Right lobe of liver (tissue), 6 donors: ENCODE measurements around the gene ARFGAP1. TPM values are rescaled to one million over a fixed set of nuclear protein-coding genes. Genes with fewer than 3 reads are reported as not detected.

Experiments used
- ATAC-seq, 4 donors: fragments of 200-7000 bp; cut with Tn5 transposase; one replicate each; pipeline ENCODE4 v1.9.1; 2020; ENCODE audit warnings: mild to moderate bottlenecking in 4 of 4, moderate library complexity in 4 of 4
- DNase-seq, 3 donors: peaks; one replicate each; pipeline ENCODE4 v3.0.0-alpha.2; 2020
- H3K27ac ChIP-seq, 3 donors: fragments of 200-600 bp; one replicate each; pipeline ENCODE4 v1.8.0; 2022
- H3K27me3 ChIP-seq, 2 donors: fragments of 200-600 bp; one replicate each; pipeline ENCODE4 v1.8.0; 2022
- H3K36me3 ChIP-seq, 4 donors: fragments of 200-600 bp; sonication (generic) in 1 of 4; one replicate each; pipeline versions ENCODE4 v1.5.1 to v1.8.0; 2017 to 2022; ENCODE audit warnings: control low read depth in 1 of 4
- H3K4me1 ChIP-seq, 4 donors: fragments of 200-600 bp; sonication (generic) in 1 of 4; one replicate each; pipeline versions ENCODE4 v1.5.1 to v1.8.0; 2017 to 2022; ENCODE audit warnings: control low read depth in 1 of 4
- H3K4me3 ChIP-seq, 3 donors: fragments of 200-600 bp; one replicate each; pipeline ENCODE4 v1.8.0; 2022
- H3K9me3 ChIP-seq, 4 donors: fragments of 200-600 bp; sonication (generic) in 1 of 4; one replicate each; pipeline versions ENCODE4 v1.5.1 to v1.8.0; 2017 to 2022; ENCODE audit warnings: control low read depth in 1 of 4
- POLR2A ChIP-seq: fragments of 450-650 bp; IDR thresholded peaks from one replicate; pipeline ENCODE4 v1.6.1; 2017; ENCODE audit warnings: antibody characterized with exemption, mild to moderate bottlenecking
- WGBS: methylation state at CpG from one replicate; pipeline ENCODE4 v1.1.6; 2018; ENCODE audit warnings: low coverage, low lambda C conversion rate; ENCODE audit not compliant: insufficient coverage; ENCODE audit errors: missing lambda C conversion rate; 5-methylcytosine and 5-hydroxymethylcytosine counted together
- intact Hi-C, 2 donors: fragments of 100-400 bp; cut with DNase I; formaldehyde crosslinking; loops; one replicate each; pipeline versions ENCODE4 v1.11.2 to v1.14.1; 2022
- total RNA-seq, 6 experiments: library from RNA; depleted of rRNA in 2 of 6; stranded (reverse); fragments of >200 nt in 2 of 6; fragmentation: NEBNext Ultra II Directional in 3 of 6; extraction: Animal tissue kit (Norgen Biotek cat#: 25700) in 3 of 6; gene quantifications; one replicate each; pipeline versions ENCODE4 v1.1.0 to v1.2.4, GENCODE V29; 2016 to 2023
- TF ChIP-seq, protein P1 (sequence below), 4 donors: fragments of 200-600 bp in 3 of 4; fragments of 450-650 bp in 1 of 4; IDR thresholded peaks; one replicate each; pipeline versions ENCODE4 v1.5.1 to v1.8.0; 2016 to 2022; ENCODE audit warnings: antibody characterized with exemption in 4 of 4, mild to moderate bottlenecking in 2 of 4
- donor health status: DM: no; HTN: yes; CAD: no.
- donor health status: DM: no; HTN: no; CAD: no.
- donor health status: DM: no; HTN: no; CAD: no.
- donor health status: DM: no; HTN: yes; CAD: no.
- donor health status: DM: no; HTN: yes; CAD: no.

Gene ARFGAP1
- total RNA-seq, 6 experiments from 2014 or later, result 17.4 to 42.8 (median 29.5) TPM

- 30% methylated on average over 2 of the region's 20 CpGs for WGBS
- no peak overlapping the region for H3K4me3 ChIP-seq
- intact Hi-C loops, result no loop called here
- no peak overlapping the region for H3K27ac ChIP-seq
- no peaks in the 10 kb centered on the region for H3K4me1 ChIP-seq
- H3K27me3 ChIP-seq, result peaks cover 0 to 11% of the 10 kb centered on the region in 2 donors
- H3K36me3 ChIP-seq, result no peaks in the 10 kb centered on the region
- DNase-seq (no peak), ATAC-seq (no peak)
- TF ChIP-seq, protein P1, sequence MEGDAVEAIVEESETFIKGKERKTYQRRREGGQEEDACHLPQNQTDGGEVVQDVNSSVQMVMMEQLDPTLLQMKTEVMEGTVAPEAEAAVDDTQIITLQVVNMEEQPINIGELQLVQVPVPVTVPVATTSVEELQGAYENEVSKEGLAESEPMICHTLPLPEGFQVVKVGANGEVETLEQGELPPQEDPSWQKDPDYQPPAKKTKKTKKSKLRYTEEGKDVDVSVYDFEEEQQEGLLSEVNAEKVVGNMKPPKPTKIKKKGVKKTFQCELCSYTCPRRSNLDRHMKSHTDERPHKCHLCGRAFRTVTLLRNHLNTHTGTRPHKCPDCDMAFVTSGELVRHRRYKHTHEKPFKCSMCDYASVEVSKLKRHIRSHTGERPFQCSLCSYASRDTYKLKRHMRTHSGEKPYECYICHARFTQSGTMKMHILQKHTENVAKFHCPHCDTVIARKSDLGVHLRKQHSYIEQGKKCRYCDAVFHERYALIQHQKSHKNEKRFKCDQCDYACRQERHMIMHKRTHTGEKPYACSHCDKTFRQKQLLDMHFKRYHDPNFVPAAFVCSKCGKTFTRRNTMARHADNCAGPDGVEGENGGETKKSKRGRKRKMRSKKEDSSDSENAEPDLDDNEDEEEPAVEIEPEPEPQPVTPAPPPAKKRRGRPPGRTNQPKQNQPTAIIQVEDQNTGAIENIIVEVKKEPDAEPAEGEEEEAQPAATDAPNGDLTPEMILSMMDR (IDR thresholded peaks at IDR 0.05), result no peak
- no peak for TF ChIP-seq POLR2A
- no peaks in the 10 kb centered on the region for H3K9me3 ChIP-seq
Measured at GRCh38 chr20:63295846-63296245, 23.2 kb downstream of the ARFGAP1 start.

DNA sequence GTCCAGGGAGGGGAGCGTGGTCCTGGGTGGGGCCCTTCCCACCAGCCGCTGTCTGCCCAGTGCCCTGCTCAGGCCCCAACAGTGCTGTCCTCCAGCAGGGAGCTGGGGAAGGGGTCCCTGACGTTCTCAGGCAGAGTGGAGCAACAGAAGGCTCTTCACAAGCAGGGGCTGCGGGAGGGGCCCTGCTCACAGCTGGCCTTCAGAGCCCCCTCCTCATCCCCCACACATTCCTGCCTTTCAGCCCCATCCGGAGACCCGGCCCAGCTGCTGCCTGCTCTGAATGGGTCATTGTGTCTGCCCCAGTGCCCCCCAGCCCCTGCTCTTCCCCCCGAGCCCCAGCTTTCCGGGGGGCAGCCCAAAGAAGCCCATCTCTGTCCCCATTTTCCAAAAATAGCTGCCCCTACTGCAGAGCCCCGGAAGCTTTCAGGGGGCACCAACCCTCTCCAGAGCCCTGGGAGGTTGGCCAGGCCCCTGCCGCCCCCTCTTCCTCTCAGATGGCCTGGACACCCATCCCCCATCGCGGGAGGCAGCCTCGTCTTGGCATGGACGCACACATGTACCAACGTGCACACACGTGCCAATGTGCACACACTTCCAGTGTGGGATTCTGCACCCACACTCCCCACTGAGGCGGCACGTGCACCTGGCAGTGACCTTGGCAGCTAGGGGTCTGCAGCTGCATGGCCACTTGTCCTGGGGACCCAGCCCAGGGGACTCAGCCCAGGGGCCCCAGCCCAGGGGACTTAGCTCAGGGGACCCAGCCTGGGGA, 24.1 kb downstream of the ARFGAP1 start:
- peaks cover 0 to 11% of the 10 kb centered on the region in 2 donors for H3K27me3 ChIP-seq
- H3K4me1 ChIP-seq, result no peaks in the 10 kb centered on the region
- 36% methylated on average over 8 of the region's 18 CpGs for WGBS
- H3K27ac ChIP-seq, result no peak overlapping the region
- DNase-seq (no peak), ATAC-seq (no peak)
- intact Hi-C loops, result no loop called here
- no peaks in the 10 kb centered on the region for H3K36me3 ChIP-seq
- no peak for TF ChIP-seq POLR2A
- TF ChIP-seq, protein P1 (IDR thresholded peaks at IDR 0.05), result no peak
- H3K4me3 ChIP-seq, result no peak overlapping the region
- no peaks in the 10 kb centered on the region for H3K9me3 ChIP-seq

DNA sequence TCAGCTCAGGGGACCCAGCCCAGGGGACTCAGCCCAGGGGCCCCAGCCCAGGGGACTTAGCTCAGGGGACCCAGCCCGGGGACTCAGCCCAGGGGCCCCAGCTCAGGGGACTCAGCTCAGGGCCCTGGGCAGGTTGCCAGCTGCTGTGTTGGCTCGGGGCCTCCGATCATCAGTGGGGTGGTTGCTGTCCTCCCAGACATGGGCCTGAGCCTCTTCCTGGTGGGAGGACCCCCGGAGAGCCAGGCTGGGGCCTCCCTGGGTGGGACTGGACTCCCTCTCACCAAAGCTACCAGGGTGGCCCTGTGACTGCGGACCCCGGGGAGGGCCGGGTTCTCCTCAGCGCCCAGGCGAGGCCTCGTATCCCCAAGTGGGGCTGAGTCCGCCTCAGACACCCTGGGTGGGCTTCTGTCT, 24.8 kb downstream of the ARFGAP1 start:
- H3K4me1 ChIP-seq, result no peaks in the 10 kb centered on the region
- no CpG with 5 or more reads among the region's 11 CpGs for WGBS
- peaks cover 0 to 11% of the 10 kb centered on the region in 2 donors for H3K27me3 ChIP-seq
- TF ChIP-seq, protein P1 (IDR thresholded peaks at IDR 0.05), result no peak
- TF ChIP-seq POLR2A, result no peak
- intact Hi-C loops, result no loop called here
- no peaks in the 10 kb centered on the region for H3K9me3 ChIP-seq
- H3K36me3 ChIP-seq, result no peaks in the 10 kb centered on the region
- no peak overlapping the region for H3K4me3 ChIP-seq
- no peak for DNase-seq
- H3K27ac ChIP-seq, result no peak overlapping the region
- peak in 1 of 4 donors; percentile 16 for ATAC-seq

DNA sequence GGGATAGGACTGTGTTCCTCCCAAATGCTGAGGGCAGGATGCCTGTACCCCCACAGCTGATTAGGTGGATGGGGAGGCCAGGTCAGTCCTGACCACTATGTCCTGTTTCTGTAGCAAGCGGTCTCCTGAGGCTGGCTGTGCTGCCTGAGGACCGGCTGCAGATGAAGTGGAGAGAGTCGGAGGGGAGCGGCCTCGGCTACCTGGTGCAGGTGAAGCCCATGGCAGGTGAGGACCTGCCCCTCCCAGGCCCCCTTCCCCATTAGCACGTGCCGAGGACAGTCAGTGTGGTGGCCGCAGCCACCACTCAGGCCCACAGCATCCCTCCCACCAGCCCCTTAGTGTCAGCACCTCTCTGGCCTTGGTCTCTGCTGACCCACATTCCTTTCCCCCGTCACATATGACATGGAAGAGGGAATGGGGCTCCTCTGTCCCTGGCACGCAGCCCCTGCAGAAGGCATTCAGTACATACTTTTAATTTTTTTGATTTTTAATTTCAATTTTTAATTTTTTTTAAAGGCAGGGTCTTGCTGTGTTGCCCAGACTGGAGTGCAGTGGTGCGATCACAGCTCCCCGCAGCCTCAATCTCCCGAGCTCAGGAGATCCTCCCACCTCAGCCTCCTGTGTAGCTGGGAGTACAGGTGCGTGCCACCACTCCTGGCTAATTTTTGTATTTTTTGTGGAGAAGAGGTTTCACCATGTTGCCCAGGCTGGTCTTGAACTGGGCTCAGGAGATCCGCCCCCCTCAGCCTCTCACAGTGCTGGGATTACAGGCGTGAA, 25.4 kb downstream of the ARFGAP1 start:
- Histone ChIP-seq H3K4me1 (no peaks in the 10 kb centered on the region), H3K9me3 (no peaks in the 10 kb centered on the region), H3K4me3 (no peak overlapping the region), H3K27ac (no peak overlapping the region), H3K36me3 (no peaks in the 10 kb centered on the region), H3K27me3 (peaks cover 0 to 11% of the 10 kb centered on the region in 2 donors)
- DNase-seq (no peak), ATAC-seq (no peak)
- intact Hi-C loops, result no loop called here
- no peak for TF ChIP-seq POLR2A
- TF ChIP-seq, protein P1 (IDR thresholded peaks at IDR 0.05), result no peak
- 61% methylated on average over 4 of the region's 16 CpGs for WGBS
